ENCODE results near the gene PRAC1. TPM values are rescaled to one million over a fixed set of nuclear protein-coding genes. Genes with fewer than 3 reads are reported as not detected.
A peak's percentile ranks its signal among the peaks of the same experiment; 100 is the strongest.

The PRAC1 gene
- total RNA-seq, 2 donors from 2014 or later: 200 to 261 TPM

DNA sequence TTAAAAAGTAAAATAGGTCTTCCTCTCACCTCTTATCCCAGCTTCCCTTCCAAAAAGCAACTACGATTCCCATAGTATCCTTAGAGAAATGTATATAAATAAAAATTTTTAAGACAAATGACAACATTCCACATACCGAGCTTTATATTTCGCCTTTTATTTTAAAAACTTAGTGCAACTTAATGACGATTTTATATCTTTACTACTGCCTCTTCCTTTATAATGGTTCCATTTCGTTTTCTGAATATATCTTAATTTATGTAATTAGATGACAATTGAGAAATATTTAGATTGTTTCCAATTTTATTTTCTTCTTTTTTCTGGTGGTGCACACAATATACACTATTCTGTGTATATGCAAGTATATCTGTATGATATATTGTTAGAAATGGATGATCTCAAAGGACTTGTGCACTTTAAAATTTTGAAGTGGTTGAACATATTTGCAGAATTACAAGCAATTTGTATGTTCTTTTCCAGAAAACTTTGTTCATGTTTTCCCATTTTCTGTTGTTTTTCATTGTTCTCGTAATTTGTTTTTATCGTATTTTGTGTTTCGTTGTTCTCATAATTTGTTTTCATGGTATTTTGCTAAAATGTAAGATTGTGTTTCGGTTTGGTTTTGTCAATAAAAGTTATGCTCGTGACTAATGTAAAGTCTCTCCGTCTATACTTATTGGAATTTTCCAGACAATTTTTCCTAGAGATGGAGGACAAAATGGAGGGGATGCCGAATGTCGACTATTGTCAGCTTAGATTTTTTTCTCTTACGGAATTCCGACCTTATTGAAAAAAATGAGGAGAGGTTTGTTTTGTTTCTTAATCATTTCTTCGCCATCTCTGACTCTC is 26.6 kb upstream of the PRAC1 start:
- intact Hi-C loops (cut with DNase I, micrococcal nuclease): no loop called here
- DNase-seq (no peak), ATAC-seq (no peak)

DNA sequence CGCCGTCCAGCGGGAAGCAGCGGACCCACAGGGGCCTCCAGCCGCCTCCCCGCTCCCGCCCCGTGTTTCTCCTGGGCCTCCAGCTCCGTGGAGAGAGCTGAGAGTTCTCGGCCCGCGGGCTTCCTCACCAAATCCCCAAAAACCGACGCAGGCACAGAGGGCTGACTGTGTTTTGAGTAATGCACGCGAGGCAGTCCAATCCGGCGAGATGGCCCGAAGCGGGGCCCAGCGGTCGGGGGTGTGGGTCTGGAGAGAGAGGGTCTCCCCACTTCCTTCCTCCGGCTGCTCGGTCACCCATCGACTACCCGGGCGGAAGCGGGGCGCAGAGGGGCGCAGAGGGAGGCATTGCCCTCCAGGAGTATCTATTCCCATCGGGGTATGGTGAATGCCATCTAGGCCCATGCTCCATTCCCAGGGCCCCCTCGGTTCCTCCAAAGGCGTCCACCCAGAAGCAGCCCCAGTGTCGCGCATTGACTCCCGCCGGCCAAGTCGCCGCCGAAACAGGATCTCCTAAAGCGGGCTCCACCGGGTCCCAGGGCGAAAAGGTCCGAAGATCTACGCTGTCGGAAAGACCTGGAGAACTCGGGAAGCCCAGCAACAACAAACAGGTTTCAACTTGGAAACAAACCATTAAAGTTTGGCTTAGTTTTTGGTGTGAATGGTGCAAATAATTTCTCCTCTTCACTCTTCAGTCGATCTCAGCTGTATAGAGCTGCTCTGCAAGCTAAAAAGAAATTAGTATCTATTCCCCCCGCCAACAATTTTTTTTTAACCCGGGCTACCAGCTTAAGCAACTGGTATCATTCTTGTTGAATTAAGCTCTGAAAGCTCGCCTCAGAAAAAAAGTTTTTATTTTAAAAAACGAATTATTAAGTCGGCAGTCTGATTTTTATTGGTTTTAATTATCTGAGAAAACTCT is 25.4 kb upstream of the PRAC1 start:
- DNase-seq (no peak), ATAC-seq (no peak)
- intact Hi-C loops (cut with DNase I, micrococcal nuclease): no loop called here

DNA sequence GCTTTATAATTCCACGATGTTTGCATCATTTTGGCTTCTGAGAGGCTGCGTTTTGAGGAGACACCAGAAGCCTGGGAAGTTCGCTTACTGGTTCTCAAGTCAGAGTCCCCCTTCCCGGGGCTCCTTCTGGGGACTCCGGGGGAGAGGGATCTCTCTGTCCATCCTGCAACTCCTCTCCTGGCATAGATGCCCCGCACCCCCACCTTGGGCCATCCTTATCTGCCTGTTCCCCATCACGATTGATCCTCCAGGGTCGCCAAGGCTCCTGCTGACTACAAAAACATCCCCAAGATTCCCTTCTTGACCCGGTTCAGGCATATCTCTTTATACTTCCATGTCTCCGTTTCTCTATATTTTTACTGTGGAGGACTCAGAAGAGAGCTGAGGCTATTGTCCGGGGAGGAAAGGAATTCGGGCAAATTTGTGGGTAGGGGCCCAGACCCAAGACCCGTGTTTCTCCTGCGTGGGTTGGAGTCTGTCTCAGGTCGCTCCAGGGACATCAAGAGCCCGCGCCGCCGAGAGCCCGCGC is 24.7 kb upstream of the PRAC1 start:
- ATAC-seq: no peak
- intact Hi-C loops (cut with DNase I, micrococcal nuclease): no loop called here

DNA sequence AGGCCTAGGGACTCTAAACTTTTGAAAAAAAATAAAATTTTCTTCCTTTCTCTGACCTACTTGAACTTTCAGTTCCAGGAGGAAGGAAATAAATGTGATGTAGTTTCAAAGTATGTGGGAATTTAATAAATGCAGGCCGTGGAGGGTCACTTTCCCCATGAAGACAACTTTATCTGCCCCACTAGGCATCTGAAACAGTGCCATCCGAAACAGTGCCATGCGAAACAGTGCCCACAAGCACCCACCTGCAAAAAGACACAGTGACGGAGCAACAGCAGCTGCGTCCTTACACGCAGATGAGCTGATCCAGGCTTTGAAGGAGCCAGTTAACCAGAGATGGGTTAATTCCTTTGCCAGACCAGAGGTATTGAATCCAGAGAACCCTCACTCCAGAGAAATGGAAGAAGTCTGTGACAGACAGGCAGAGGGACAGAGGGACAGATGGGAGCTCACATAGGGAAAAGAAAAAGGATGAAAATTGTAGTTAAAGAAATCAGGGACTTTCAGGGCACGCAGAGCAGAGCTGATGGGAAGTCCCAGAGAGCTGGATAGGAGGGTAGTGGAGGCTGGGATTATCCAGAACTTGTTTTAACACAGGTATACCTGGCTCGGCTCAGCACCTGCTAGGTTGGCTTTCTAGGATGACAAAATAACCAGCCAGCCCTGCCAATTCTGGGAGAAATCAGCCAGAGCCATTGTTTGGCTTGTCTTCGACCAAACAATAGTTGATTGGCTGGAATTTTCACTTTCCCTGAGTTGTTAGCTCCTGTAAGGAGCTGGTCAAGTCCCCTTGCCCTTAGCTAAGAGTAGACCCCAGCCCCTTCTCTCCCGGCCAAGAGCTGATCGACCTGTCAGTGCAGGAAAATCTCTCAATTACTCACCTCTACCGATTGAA is 23.3 kb upstream of the PRAC1 start:
- no peak for DNase-seq
- intact Hi-C loops (cut with DNase I, micrococcal nuclease): no loop called here
- no peak for ATAC-seq

More for the DNA sequence above, 24.7 kb upstream of the PRAC1 start:
- DNase-seq: no peak

DNA sequence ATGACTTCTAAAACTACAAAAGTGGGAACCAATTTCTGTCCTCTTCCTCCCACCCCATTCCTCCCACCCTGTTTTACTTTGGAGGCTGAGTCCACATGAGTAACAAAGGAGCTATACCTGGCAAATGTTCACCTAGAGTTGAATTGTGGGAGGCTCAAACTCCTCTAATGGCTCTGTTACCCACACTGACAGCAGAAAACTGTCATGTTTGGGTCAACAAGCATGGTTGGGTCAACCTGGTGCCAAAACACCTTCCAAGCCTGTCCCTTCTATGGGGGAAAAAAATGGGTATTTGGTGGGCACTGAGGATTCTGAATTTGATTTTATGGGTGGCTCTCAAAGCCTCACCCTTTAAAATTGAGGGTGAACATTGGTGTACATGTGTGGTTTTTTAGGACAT is 18.2 kb upstream of the PRAC1 start:
- DNase-seq (no peak), ATAC-seq (no peak)
- intact Hi-C loops (cut with DNase I, micrococcal nuclease): no loop called here

DNA sequence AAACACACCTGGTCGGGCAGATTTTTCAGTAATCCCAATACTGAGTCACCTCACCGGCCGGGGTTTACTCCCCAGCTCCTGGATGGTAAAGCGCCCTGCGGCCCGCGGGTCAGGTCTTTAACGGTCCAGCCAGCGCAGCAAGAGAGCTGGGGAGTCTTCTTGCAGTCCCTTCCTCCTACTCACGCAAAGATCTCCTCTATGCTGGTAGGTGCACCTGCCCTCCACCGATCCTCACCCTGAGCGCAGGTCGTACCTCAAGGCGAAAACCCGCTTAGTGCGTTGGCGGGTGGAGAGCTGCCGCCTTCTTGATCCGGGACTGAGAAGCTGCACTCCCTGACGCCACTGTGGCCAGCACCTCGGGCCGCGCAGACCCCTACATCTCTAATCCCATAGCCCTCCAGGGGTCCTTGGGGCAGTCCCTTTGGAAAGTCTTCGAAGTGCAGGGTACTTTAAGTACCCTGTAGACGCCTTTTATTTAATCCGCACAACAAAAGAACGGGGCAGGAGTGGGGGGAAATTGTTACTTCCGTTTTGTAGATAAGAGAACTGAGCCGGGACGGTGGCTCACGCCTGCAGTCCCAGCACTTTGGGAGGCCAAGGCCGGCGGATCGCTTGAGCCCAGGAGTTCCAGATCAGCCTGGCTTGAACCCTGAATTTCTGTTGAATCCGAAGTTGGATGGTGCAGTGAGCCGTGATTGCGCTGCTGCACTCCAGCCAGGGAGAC is 16.6 kb upstream of the PRAC1 start:
- no peak for DNase-seq
- intact Hi-C loops (cut with DNase I, micrococcal nuclease): no loop called here
- no peak for ATAC-seq

DNA sequence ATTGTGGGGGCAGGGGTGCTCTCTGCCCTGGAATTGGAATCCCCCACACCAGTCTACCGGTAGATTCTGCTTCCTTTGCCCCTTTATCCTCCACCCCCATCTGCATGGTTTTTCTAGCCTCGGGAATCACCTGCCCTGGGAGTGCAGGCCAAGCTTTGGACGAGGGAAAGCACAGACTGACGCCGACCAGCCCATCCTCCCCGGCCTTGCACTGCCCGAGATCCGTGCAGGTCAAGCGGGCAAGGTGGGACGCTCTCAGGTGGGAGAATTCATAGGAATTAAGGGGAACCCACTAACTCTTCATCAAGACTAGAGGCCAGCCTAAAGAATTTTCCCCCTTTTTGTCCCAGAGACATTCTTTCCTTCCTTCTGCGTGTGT is 16.1 kb upstream of the PRAC1 start:
- ATAC-seq: no peak
- DNase-seq: no peak
- intact Hi-C loops (cut with DNase I, micrococcal nuclease): no loop called here

DNA sequence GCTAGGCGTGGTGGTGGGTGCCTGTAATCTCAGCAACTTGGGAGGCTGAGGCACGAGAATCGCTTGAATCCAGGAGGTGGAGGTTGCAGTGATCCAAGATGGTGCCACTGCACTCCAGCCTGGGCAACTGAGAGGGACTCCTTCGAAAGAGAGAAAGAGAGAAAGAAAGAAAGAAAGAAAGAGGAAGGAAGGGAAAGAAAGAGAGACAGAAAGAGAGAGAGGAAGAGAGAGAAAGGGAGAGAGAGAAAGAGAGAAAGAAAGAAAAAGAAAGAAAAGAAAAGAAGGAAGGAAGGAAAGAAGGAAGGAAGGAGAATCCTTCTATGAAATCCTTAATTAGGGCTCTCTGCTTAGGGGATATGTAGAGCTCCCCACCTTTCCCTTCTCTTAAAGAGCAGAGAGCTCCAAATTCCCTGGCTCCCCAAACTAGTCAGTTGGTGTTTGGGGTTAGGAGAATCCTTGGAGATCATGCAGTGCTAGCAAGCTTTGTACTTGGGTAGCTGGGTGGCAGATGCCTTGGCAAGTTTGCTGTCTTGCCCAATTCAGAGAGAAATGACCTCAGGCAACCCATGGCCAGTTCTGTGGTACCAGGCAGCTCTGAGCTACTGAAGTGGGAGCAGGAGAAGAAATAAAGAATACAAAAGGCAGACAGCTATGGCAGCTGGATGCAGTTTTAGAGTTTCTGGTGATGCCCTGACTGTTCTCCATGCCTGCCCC is 15.2 kb upstream of the PRAC1 start:
- ATAC-seq (no peak), DNase-seq (peak in 1 of 2 donors; percentile 4)
- intact Hi-C loops (cut with DNase I, micrococcal nuclease): no loop called here

DNA sequence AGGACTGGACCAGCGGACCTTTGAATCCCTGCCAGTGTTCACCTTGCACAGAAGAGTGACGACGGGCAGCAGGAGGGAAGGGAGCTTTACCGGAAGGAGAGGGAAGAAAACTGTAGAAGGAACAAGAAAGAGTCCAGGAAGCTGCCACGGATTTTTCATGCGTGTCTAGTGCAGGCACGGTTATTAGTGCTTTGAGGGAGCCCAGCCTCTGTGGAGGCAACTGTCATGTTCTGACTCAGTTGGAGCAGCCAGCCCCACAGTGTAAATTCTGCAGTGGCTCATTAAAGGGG is 12.7 kb upstream of the PRAC1 start:
- ATAC-seq (no peak), DNase-seq (peak in 1 of 2 donors; percentile 19)
- intact Hi-C loops (cut with DNase I, micrococcal nuclease): no loop called here

DNA sequence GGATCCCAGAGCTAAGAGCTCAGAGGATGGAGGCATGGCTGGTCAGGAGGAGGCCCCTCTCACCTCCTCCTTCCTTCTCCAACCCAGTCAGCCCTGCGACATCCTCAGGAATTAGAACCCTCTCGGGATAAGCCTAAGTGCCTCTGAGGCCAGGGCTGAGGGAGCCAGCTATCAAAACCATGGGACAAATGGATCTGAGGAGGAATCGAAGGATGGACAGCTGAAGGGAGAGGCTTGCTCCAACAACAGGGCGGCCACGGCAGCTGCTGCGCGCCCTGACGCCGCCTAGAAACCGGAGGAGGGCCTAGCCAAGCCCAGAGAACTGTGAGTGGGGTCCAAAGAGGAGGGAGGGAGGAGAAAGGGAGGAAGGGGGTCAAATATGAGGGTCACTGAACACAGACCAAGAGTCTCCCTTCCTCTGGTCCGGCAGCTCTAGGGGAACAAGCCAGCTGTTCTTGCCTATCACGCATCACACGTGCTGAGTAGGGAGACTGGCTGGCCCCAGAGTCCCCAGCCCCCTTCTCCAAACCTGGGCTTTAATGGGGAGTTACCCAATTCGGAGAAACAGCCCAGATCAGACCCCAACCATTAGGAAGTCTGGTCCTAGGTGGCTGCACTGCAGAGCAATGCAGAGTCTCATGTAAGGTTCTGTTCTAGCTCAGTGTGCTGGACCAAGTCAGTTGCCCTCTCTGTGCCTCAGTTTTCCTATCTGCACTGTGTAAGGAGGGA is 12.2 kb upstream of the PRAC1 start:
- DNase-seq (no peak), ATAC-seq (no peak)
- intact Hi-C loops (cut with DNase I, micrococcal nuclease): no loop called here

DNA sequence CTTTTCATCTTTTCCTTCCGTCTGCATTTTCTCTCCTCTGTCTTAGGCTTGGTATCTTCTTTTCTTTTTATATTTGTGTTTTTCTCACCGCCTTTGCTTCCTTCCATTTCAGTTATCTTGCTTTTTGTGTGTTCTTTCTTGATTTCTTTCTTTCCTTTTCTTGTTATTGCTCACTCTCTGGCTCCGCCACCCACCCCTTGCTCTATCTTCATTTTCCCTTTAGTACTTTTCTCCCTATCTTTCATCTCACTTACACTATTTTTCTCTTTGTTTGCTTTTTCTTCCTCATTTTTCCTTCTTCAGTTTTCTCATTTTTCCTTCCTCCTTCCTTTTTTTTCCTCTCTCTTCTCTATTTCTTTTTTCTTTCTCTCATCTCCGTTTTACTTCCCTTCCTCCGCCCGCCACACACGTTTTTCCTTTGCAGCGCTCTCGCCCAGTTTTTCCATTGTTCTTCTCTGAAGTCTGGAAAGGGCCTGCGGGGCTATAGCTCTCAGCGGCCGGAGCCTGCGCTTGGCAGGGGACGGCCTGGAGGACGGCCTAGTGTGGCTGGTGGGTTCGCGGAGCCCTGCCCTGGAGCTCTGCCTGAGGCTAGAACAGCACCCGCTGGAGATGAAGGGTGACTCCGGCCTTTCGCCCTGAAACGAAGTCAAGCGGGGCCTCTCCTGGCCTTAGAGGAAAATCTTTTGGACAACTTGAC is 11.5 kb upstream of the PRAC1 start:
- DNase-seq (no peak), ATAC-seq (no peak)
- intact Hi-C loops (cut with DNase I, micrococcal nuclease): no loop called here

DNA sequence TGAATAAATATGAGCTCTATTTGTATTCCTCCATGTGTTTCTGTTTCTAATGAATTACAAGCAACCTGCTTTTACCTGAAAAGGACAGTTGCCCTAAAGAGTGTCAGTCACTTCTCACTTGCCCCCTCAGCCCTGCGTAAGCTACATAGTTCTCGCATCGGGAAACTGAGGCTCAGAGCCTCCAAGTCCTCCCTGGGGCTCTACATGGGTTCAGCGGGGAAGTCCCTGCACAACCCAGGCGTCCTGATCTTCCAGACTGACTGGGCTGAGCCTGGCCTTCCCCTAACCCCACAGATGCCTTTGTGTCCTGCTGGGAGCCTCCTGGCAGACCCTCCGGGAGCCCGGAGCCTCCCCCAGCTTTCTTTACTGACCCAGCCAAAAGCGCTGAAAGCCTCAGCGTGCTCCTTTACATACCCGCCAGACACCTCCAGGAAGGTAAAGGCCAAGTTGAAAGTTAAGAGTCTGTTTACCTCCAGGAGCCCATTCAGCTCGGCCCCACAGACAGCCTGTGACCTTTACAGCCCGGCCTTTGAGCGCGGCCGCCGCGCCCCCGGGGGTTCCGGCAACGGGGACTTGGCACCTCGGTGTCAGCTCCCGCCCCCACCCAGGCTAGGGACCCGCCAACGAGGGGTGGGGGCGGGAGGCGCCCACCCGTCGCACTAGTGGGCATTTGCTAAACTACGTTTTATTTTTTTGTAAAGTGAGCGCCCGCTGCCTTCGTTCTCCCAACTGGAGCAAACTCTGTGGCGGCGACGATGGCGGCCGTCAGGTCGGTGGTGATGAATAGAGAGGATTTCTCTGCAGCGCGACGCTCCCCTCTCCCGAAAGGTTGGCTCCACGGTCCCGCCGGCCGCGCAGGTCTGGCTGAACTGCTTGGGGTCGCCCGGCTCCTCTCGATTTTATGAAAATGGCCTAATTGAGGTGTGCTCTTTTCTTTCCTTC is 10.6 kb upstream of the PRAC1 start:
- intact Hi-C loops (cut with DNase I, micrococcal nuclease): no loop called here
- ATAC-seq (no peak), DNase-seq (no peak)

DNA sequence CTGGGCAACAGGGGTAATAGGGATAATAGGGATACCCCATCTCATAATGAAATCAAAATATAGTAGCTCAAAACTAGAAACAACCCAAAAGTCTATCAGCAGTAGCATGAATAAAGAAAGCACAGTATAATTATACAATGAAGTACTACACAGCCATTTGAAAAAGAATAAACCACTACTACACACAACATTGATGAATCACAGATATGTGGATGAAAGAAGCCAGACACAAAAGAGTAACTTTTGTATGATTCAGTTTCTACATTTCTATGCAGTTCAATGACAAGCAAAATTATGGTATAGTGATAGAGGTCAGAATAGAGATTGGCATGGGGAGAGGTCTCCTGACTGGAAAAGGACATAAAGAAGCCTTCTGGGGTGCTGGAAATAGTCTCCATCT is 9.0 kb upstream of the PRAC1 start:
- ATAC-seq: no peak
- intact Hi-C loops (cut with DNase I, micrococcal nuclease): no loop called here
- no peak for DNase-seq

DNA sequence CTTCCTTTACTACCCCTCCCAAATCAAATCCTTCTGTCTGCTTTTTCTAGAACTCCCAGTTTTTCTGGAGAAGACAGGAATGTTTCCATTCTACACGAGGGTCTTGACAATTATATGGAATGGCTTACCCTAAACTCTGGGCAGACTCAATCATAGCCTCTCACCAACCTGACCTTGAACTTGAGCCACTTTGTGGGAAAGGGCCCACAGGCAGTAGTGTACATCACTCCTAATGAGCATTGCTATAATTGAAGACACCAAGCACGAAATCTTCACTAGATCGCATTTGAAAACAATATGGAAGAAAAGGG is 7.9 kb upstream of the PRAC1 start:
- ATAC-seq (no peak), DNase-seq (no peak)
- intact Hi-C loops (cut with DNase I, micrococcal nuclease): no loop called here

DNA sequence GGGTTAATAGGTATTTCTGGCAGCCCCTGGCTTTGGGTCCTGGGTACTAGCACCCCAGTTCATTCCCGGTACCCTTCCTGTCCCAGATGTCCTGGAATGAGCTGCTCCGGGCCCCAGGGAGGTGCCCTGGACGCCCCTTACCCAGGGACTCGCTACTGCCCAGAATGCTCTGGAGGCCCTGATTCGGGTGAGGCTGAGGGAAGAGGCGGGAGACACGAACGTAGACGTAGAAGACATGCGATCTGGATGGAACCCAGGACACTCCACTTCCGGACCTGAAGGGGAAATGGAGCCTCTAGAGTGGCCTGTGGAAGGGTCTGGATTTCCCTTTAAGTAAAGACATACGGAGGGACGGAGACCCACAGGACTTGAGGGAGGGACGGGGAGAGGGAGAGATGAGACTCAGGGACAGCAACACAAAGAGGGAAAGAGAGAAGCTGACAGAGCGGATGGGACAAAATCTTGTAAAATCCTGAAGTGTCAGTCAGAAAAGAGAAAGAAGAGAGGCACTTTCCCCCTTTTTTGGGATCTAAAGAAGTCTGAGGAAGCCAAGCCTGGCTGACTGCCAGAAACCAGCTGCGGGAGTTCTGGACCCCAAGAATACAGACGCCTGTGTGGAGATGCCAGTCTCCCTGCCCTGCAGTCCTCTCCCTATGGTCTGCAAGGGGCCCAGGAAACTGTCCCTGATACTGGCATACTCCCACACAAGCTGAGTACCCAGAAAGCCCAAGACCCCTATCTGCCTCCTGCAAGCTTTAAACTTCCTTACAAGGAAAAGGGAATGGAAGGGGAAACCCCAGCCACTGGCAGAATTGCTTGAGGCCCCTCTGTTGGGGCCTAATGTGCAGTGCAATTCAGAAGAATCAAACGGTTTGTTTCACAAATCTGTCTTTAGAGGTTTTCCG is 7.3 kb upstream of the PRAC1 start:
- intact Hi-C loops (cut with DNase I, micrococcal nuclease): loop anchor here in 1 of 2 donors (5.0 kb wide), 1 partner anchor 63 kb away; no protein-coding TSS in a partner anchor
- DNase-seq (peak; percentile 48), ATAC-seq (peak; percentile 31)

All from left colon (tissue), 2 donors.